Pulmonary artery endothelial cell (primary cell): ENCODE data around the gene ZNF774. TPM values are rescaled to one million over a fixed set of nuclear protein-coding genes. Genes with fewer than 3 reads are reported as not detected.
A peak's percentile ranks its signal among the peaks of the same experiment; 100 is the strongest.
"Not testable (repeated sequence)": the region's sequence is repeated elsewhere in the genome, so short reads cannot be mapped to it uniquely, and the experiment has no call there.

Experiments used
- DNase-seq: peaks from one replicate; pipeline ENCODE4 v3.0.0-alpha.2; 2011; ENCODE audit warnings: low read depth, low spot score
- total RNA-seq: library from RNA; depleted of rRNA; stranded (reverse); fragments of >200 nt; gene quantifications from 2 replicates; pipeline ENCODE4 v1.2.3, GENCODE V29; 2014

Gene ZNF774
- total RNA-seq, 1 donor from 2014 or later = 1.1 TPM

DNA sequence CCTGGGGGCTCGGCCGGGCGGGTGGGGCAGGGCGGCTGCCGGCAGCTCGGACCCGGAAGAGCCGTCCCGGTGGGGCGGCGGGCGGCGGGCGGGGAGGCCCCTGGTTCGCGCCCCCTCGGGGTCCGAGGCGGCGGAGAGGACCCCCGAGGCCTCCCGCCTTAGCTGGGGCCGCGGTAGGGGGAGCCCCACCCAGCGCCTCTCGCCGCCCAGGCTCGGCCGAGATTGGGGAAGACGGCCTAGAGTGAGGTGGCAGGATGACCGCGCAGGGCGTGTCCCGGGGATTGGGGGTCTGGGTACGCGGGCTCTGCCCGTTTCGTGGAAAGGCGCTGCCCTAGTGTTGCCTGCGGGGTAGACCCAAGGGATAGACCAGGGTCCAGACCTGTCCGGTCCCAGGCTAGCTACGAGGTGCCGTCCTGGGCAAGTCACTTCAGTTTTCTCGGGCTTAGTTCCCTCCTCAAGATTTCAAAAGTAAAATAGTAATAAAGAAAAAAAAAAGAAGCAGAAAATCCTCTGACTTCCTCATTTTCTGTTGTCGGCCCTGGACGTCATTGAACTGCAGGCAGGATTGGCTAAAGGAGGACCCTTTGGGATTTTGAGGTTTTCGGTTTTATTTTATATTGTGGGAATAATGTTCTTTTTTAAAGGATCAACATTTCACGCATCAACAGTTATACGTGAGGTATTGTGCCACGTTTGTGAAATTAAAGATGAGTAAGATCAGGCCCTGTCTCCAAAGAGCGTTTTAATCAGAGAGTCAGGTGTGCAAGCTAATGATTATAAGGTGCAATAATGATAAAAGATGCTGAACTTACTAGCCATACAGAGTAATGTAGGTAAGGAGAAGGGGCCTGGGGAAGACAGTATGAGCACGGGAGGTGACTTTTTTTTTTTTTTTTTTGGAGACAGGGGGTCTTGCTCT lies 36.6 kb downstream of the ZNF774 start:
- no peak for DNase-seq

DNA sequence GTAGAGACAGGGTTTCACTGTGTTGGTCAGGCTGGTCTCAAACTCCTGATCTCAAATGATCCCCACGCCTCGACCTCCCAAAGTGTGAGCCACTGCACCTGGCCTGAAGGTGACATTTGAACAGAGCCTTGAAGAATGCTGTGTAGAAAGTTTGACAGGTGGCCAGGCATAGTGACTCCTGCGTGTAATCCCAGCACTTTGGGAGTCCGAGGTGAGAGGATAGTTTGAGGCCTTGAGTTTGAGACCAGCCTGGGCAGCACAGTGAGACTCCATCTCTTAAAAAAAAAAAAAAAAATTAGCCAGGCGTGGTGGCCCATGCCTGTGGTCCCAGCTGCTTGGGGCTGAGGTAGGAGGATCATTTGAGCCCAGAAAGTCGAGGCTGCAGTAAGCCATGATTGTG lies 37.4 kb downstream of the ZNF774 start:
- DNase-seq = no peak

DNA sequence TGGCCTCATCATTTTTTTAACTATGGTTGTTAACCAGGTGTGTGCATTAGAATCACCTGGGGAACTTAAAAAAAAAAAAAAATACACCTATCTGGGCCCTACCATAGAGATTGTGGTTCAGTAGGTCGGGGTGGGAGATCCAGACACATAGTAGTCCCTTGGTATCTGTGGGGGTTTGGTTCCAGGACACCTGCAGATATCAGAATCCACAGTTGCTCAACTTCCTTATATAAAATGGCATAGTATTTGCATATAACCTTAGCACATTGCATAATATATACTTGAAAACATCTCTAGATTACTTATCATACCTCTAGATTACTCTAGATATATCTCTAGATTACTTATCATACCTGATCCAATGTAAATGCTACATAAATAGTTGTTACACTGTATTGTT lies 41.0 kb downstream of the ZNF774 start:
- no peak for DNase-seq

DNA sequence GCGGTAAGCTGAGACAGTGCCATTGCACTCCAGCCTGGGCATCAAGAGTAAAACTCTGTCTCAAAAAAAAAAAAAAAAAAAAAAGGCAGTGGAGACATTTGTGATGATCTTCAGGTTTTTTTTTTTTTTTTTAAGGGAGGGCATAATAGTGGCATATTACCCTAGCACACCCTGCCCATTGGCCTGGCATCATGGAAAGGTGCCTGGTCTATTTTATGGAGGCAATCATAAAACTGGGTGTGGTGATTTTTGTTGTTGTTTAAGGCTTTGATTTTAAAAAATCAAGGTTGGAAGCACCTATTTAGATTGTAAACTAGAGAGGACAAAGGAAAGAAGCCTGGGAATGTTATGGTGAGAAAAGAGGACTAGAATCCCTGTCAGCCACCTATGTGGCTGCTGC lies 42.0 kb downstream of the ZNF774 start:
- DNase-seq = no peak

DNA sequence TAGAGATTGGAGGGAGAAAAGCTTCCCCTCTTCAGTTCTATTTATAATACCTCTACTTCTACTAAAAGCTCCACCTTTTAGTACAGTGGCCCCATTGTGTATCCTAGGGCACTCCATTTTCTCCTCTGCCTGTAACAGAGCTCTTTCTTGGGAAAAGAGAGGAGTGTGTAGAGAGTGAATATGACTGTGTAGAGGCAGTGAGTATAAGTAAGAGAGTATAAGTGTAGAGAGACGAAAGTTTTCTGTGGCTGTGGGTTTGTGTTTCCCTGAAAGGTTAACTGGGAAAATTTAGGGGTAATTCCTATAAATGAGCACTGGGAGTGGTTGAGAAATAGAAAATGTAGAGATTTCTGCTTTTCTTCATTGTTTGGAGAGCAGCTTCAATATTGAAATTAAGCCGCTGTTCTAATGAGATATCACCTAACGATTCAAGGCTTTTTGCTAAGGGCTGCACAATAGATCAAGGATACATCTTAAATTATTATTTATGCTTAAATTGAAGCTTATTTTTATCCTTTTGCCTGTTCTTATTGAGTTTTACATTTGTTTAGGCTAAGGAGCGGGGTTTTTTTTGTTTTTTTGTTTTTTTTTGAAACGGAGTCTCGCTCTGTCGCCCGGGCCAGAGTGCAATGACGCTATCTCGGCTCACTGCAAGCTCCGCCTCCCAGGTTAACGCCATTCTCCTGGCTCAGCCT lies 42.8 kb downstream of the ZNF774 start:
- DNase-seq = no peak

DNA sequence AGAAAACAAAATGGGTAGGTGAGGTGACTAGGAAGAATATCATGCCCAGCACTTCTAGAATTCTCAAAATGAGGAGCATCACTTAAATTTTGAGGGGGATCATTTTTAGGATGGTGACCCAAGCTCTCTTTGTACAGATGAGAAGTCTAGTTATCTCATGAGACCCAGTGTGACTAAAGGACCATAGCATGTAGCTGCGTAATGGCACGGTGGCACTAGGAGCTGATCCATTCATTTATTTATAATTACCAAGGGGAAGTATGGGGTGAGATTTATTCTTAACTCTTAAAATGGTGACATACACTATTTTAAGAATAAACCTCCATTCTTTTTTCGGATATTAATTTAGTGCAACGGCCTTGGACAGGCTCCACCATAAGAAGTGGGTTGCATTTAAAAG lies 44.2 kb downstream of the ZNF774 start:
- DNase-seq = no peak

DNA sequence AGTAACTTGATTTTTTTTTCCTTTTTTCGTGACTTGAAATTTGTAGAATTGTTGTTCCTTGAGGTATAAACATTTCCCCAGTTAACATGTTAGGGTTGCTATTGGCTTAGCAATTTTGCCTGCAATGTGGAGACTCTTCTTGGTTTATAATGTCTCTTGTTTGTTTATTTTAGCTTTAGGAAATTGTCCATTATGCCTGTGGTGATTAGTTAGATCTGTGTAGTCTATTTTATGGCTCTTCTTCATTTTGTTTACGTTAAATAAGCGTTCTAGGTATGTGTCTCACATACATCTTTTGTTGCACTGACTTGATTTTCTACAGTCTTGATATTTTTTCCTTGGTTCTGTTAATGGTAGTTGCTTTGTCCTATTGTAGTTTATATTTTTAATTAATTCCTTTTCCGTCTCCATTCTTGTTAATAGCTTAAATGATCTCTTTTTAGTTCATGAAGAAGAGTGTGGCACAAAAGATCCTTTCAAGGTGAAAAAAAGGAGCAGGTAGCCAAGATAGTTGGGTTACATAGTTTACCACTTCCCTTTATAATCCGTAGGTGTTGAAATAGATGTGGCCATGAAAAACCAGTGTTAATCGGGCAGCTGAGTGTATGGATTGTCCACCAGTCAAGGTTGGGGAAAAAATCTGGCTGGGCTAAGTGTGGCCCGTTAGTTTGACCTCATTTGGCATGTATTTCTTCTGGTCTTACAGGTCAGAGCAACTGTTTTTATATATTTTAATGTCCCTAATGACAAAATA lies 48.1 kb downstream of the ZNF774 start:
- no peak for DNase-seq

DNA sequence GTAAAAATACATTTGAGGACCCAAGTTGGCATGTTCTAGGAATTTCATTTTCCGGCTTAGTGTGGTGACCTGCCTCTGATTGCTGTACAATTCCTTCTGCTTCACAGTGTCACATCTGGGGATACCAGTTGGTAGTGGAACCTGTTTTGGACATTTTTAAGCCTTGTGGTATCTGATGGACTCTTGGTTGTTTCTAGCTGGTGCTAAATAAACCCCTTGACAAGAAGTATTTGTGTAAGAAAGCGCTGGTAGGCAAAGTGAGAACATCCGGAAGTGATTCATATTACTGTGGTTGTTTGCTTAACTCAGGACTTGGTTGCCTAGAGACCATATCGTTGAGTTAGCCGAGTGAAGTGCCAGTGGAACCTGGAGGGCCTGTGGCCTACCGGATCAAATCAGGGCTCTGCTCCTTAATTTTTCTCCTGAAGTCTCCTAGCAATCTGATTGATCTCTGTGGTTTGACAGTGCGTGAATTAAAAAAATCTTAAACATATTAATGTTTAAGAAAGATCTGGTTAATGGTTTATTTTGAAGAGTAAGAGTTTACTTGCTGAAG lies 48.8 kb downstream of the ZNF774 start:
- peak; percentile 97 for DNase-seq

DNA sequence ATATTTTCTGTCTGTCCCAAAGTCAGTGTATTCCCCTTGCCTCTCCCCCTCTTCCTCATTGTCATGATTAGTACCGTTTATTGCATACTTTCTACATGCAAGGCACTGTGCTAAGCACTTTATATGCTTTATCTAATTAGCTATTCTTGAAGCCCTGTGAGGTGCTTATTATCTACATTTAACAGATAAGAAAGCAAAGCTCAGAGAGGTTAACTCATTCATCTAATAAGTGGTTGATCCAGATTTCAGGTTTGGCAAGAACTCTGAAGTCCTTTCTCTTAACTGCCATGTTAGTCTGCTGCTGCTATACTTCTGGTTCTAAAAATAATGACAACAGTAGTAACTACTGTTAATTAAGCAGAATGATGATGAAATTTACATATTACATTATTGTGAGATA lies 49.4 kb downstream of the ZNF774 start:
- DNase-seq = no peak

DNA sequence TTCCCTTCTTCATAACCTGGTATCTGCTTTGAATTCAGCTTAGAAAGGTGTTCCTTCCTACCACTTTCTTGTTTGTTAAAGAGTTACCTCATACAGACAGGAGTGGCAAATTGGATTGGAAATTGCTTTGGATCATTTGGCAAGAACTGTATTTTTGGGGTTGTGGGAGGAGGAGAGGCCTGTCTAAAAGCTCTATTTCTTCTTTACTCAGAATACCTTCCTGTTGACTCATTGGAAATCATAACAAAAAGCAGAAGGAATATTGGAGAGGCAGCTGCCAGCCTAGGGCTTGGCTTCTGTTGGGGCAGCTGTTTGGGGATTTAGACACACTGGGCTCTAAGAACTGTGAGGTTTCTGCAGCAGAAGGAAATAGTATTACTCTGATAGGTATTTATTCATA lies 50.1 kb downstream of the ZNF774 start:
- peak; percentile 67 for DNase-seq

DNA sequence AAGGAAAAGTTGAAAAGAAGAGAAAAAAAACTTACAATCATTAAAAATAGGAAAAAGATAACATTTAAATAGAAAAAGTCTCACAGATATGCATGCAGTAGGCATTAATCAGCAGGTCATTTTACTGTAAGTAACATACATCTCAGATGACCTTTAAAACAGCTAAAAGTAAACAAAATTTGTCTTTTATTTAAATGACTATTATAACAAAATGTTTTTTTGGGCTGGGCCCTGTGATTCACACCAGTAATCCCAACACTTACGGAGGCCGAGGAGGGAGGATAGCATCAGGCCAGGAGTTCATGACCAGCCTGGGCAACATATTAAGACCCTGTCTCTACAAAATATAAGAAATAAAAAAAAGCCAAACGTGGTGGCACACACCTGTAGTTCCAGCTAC lies 50.7 kb downstream of the ZNF774 start:
- no peak for DNase-seq

DNA sequence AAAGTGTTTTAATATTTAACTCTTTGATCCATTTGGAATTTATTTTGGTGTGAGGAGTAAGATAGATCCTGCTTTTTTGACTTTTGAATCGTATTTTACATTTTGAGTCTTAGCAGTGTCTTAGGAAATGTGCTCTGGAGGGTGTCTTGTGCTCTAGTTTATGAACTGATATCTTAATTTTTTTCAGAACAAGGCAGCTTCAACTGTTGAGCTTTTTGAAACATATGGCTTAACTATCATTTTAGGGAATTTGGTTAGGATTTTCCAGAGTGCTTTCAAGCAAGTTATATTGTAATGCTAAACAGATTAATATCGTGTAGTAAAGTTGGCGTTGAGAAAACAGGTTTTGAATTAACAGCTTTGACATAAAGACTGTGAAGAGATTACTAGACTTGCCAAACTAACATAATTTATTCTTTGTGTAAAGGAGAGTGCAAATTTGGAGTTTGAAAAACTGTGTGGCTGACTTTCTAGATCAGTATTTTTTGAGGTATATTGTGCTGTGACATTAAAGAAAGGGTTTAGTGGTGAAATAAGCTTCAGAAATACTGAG lies 53.0 kb downstream of the ZNF774 start:
- DNase-seq = no peak

DNA sequence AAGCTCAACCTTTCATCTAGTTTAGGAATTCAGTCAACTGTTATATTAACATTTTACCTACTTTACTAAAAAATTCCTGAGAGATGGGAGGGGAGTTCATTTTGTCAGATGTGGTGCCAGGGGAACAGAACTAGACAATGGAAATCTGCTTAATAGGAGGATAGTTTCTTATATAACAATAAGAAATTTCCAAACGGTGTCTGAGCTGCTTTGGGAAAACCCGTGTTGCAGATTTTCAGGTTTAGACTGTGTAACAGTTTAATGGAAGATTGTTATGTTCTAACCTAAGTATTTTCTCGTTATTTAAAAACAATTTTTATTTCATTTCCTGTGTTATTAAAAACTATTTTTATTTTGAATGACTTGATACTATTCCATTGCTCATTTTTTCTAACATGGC lies 55.3 kb downstream of the ZNF774 start:
- no peak for DNase-seq

DNA sequence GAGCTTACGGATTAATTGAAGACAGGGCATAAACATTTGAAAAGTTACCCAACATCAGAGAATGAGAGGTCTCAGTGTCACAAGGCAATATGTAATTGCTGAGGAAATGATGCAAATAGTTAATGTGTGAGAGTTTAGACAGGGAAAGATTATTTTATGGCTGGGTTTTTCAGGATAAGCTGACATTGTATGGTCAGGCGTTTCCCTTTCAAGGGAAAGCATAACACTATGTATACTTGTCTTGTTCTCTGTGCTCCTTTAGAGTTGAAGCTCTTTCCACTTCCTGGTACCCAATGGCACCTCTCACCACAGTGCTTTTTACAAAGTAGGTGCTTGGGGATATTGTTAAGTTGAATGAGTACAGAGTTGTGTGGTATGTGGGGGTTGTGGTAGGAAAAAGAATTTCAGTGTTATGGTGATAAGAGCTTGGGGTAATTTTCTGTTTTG lies 55.8 kb downstream of the ZNF774 start:
- DNase-seq = no peak

DNA sequence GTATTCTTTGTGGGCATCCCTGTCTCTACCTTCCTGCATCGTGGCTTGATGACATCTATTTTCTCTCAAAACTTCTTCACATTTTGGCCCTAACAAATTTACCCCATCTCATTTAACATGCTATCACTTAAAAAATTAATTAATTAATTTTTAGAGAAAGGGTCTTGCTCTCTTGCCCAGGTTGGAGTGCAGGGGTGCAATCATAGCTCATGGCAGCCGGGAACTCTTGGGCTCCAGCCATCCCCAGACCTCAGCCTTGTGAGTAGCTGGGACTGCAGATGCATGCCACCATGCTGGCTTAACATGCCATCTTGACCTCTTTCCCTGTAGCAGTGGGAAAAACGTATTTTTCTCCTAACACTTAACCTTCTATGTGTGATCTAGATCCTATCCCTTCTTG lies 56.6 kb downstream of the ZNF774 start:
- DNase-seq = no peak

DNA sequence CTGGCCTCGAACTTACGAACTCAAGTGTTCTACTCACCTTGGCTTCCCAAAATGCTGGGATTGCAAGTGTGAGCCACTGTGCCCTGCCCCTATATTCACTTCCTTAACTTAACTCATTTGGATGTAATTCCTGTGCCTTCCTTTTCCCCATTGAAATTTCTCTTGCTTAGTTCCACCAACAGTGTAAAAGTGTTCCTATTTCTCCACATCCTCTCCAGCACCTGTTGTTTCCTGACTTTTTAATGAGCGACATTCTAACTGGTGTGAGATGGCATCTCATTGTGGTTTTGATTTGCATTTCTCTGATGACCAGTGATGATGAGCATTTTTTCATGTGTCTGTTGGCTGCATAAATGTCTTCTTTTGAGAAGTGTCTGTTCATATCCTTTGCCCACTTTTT lies 57.5 kb downstream of the ZNF774 start:
- DNase-seq = not testable (repeated sequence)

DNA sequence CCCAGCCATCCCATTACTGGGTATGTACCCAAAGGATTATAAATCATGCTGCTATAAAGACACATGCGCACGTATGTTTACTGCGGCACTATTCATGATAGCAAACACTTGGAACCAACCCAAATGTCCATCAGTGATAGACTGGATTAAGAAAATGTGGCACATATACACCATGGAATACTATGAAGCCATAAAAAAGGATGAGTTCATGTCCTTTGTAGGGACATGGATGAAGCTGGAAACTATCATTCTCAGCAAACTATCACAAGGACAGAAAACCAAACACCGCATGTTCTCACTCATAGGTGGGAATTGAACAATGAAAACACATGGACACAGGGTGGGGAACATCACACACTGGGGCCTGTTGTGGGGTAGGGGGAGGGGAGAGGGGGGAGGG lies 58.2 kb downstream of the ZNF774 start:
- not testable (repeated sequence) for DNase-seq

DNA sequence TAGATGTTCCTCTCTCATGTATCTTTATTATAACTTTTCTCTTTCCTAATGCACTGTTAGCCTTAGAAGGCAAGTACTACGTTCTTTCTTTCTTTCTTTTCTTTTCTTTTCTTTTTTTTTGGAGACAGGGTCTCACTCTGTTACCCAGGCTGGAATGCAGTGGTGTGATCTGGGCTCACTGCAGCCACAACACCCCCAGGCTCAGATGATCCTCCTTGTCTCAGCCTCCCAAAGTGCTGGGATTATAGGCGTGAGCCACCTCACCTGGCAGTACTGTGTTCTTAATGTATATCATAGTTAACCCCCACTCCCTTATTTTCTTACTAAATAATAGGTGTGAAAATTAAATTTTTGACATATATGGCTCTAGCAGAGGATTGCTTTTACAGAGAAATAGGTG lies 59.1 kb downstream of the ZNF774 start:
- DNase-seq = no peak
